C4-2B (cell line): ENCODE results near the gene MYO1E.

Experiments used
- ZFX ChIP-seq: fragments of 450-650 bp; IDR thresholded peaks from 2 replicates; pipeline ENCODE4 v1.6.1; 2017
- TF ChIP-seq, protein P1 (sequence below): fragments of 450-650 bp; conservative IDR thresholded peaks from 2 replicates; pipeline ENCODE4 v1.5.1; 2017; ENCODE audit warnings: mild to moderate bottlenecking

DNA sequence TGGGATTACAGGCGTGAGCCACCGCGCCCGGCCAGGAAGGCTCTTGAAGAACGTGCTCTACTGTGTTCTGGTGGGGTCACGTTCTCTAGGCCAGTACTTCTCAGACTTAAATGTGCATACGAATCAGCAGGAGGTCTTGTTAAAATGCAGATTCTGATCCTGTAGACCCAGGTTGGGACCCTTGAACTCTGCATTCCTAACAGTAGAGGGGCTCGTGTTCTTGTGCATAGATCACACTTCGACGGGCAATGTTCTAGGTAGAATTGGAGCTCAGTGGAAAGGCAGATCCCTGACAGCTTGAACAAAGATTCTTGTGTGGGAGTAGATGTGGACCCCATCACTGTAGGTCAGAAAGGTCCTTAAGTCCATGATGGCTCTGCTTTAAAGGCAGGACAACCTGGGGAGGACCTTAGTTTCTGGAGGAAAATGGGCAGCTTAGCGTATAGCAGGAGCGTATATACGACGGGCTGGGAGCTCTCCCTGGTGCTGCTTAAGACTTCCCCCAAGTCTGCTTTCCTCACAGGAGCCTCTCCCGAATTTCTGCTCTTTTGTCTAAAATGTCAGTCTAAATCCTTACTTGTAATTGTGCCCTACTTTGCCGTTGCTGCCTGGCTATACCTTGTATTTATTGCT lies 48.4 kb upstream of the MYO1E start:
- TF ChIP-seq, protein P1, sequence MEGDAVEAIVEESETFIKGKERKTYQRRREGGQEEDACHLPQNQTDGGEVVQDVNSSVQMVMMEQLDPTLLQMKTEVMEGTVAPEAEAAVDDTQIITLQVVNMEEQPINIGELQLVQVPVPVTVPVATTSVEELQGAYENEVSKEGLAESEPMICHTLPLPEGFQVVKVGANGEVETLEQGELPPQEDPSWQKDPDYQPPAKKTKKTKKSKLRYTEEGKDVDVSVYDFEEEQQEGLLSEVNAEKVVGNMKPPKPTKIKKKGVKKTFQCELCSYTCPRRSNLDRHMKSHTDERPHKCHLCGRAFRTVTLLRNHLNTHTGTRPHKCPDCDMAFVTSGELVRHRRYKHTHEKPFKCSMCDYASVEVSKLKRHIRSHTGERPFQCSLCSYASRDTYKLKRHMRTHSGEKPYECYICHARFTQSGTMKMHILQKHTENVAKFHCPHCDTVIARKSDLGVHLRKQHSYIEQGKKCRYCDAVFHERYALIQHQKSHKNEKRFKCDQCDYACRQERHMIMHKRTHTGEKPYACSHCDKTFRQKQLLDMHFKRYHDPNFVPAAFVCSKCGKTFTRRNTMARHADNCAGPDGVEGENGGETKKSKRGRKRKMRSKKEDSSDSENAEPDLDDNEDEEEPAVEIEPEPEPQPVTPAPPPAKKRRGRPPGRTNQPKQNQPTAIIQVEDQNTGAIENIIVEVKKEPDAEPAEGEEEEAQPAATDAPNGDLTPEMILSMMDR = no peak
- TF ChIP-seq ZFX = no peak
